Psoas muscle (tissue), 8 donors: Measurements from ENCODE around the gene TASOR. TPM values are rescaled to one million over a fixed set of nuclear protein-coding genes. Genes with fewer than 3 reads are reported as not detected.

Experiments used
- ATAC-seq, 4 donors: fragments of 200-7000 bp; cut with Tn5 transposase; one replicate each; pipeline ENCODE4 v1.9.1; 2020; ENCODE audit warnings: moderate library complexity in 3 of 4, mild to moderate bottlenecking in 2 of 4
- DNase-seq, 2 donors: peaks; one replicate each; pipeline ENCODE4 v3.0.0-alpha.2; 2020
- H3K27ac ChIP-seq: fragments of 200-600 bp; one replicate; pipeline ENCODE4 v1.8.0; 2022
- H3K27me3 ChIP-seq, 3 donors: fragments of 200-600 bp in 1 of 3; one replicate each; pipeline versions ENCODE4 v1.6.1 to v1.8.0; 2013 to 2022; ENCODE audit warnings: low read length in 2 of 3, mild to moderate bottlenecking in 2 of 3, moderate library complexity in 1 of 3; ENCODE audit not compliant: insufficient read depth in 3 of 3
- H3K36me3 ChIP-seq, 2 donors: fragments of 200-600 bp in 1 of 2; one replicate each; pipeline versions ENCODE4 v1.6.1 to v1.8.0; 2013 to 2022; ENCODE audit warnings: low read depth in 1 of 2, mild to moderate bottlenecking in 1 of 2, moderate library complexity in 1 of 2; ENCODE audit not compliant: insufficient read depth in 1 of 2
- H3K4me1 ChIP-seq: fragments of 200-600 bp; one replicate; pipeline ENCODE4 v1.8.0; 2022
- H3K4me3 ChIP-seq: fragments of 200-600 bp; one replicate; pipeline ENCODE4 v1.8.0; 2022; ENCODE audit warnings: mild to moderate bottlenecking
- H3K9me3 ChIP-seq: fragments of 200-600 bp; one replicate; pipeline ENCODE4 v1.8.0; 2022
- CTCF ChIP-seq: fragments of 200-600 bp; IDR thresholded peaks from one replicate; pipeline ENCODE4 v1.8.0; 2022; ENCODE audit warnings: antibody characterized with exemption
- WGBS, 3 donors: extraction: QIAGEN DNeasy Blood & Tissue Kit; methylation state at CpG; one replicate each; pipeline versions ENCODE4 v1.1.6 to v1.1.7; 2013; 5-methylcytosine and 5-hydroxymethylcytosine counted together
- intact Hi-C, 2 donors: fragments of 100-400 bp; cut with DNase I; formaldehyde crosslinking; loops; one replicate each; pipeline versions ENCODE4 v1.11.0 to v1.14.2; 2022
- polyA plus RNA-seq, 3 donors: library from polyadenylated mRNA; stranded (reverse); fragments of 200-250 nt; gene quantifications; one replicate each; pipeline ENCODE4 v1.2.3, GENCODE V29; 2013
- total RNA-seq, 4 donors: library from RNA; stranded (reverse); fragmentation: NEBNext Ultra II Directional in 2 of 4; extraction: Animal tissue kit (Norgen Biotek cat#: 25700) in 2 of 4; gene quantifications; one replicate each; pipeline versions ENCODE4 v1.2.1 to v1.2.4, GENCODE V29; 2021 to 2023
- donor health status: healthy with polysubstance abuse.
- donor health status: DM: no; HTN: no; CAD: no; lungs with moderate emphysema.
- donor health status: Bipolar disorder and iron deficiency.
- donor health status: healthy.
- donor health status: DM: yes; HTN: yes; CAD: no.
- donor health status: DM: no; HTN: no; CAD: no.
- donor health status: DM: no; HTN: no; CAD: no.
- donor health status: DM: yes; HTN: yes; CAD: no.

TASOR gene
- total and polyA plus RNA-seq, 7 donors: 6.3 to 22.4 (median 16.9) TPM

GRCh38 chr3:56691165-56692000, 8.3 kb upstream of the TASOR start:
- H3K36me3 ChIP-seq: no peaks in the 10 kb centered on the region
- TF ChIP-seq CTCF: no peak
- H3K4me3 ChIP-seq: no peak overlapping the region
- intact Hi-C loops: no loop called here
- no peak overlapping the region for H3K27ac ChIP-seq
- DNase-seq (no peak), ATAC-seq (no peak)
- no peaks in the 10 kb centered on the region for H3K9me3 ChIP-seq
- 95 to 98% (median 97%) methylated on average over 15 to 19 of the region's 19 CpGs for WGBS, 3 donors
- no peaks in the 10 kb centered on the region for H3K4me1 ChIP-seq
- H3K27me3 ChIP-seq: no peaks in the 10 kb centered on the region

- intact Hi-C loops: no loop called here
- no peak overlapping the region for H3K4me3 ChIP-seq
- DNase-seq: no peak
- H3K36me3 ChIP-seq: no peaks in the 10 kb centered on the region
- 95 to 100% (median 95%) methylated on average over 1 of the region's 1 CpG for WGBS, 3 donors
- ATAC-seq: no peak
- H3K27ac ChIP-seq: no peak overlapping the region
- TF ChIP-seq CTCF: no peak
- H3K27me3 ChIP-seq: no peaks in the 10 kb centered on the region
- no peaks in the 10 kb centered on the region for H3K9me3 ChIP-seq
- no peaks in the 10 kb centered on the region for H3K4me1 ChIP-seq
These were observed 6.2 kb upstream of the TASOR start for GRCh38 chr3:56689303-56689702.

- 44 to 82% (median 63%) methylated on average over 1 of the region's 1 CpG for WGBS, 3 donors
These were observed 5.1 kb upstream of the TASOR start for GRCh38 chr3:56688191-56688590.

GRCh38 chr3:56684029-56684428, 964 bp upstream of the TASOR start:
- H3K27me3 ChIP-seq: no peaks in the 10 kb centered on the region
- DNase-seq (no peak), ATAC-seq (no peak)
- no peak overlapping the region for H3K4me3 ChIP-seq
- H3K4me1 ChIP-seq: peaks cover 17% of the 10 kb centered on the region
- TF ChIP-seq CTCF: no peak
- WGBS, 3 donors: 95 to 99% (median 97%) methylated on average over 13 of the region's 13 CpGs
- H3K36me3 ChIP-seq: no peaks in the 10 kb centered on the region
- intact Hi-C loops: no loop called here
- no peaks in the 10 kb centered on the region for H3K9me3 ChIP-seq
- no peak overlapping the region for H3K27ac ChIP-seq

More at GRCh38 chr3:56688191-56688590, 5.1 kb upstream of the TASOR start:
- Histone ChIP-seq H3K27me3 (no peaks in the 10 kb centered on the region), H3K4me1 (peaks cover 2% of the 10 kb centered on the region), H3K27ac (no peak overlapping the region), H3K36me3 (no peaks in the 10 kb centered on the region), H3K4me3 (no peak overlapping the region), H3K9me3 (no peaks in the 10 kb centered on the region)
- no peak for TF ChIP-seq CTCF
- intact Hi-C loops: no loop called here
- DNase-seq: no peak
- no peak for ATAC-seq
